MM.1S (cell line): ENCODE results near the gene VPS13A.

Source experiments
- EZH2 ChIP-seq: fragments of 300-600 bp; sonication (generic); optimal IDR thresholded peaks from 2 replicates; pipeline ENCODE3; 2017; ENCODE audit warnings: low read depth, mild to moderate bottlenecking, antibody characterized with exemption, low read length, mixed read lengths
- EZH2phosphoT487 ChIP-seq: fragments of 300-600 bp; sonication (generic); IDR thresholded peaks from 2 replicates; pipeline ENCODE4 v1.6.1; 2018; ENCODE audit warnings: antibody characterized with exemption, low read length
- TF ChIP-seq, protein P1 (sequence below): fragments of 300-600 bp; sonication (generic); IDR thresholded peaks from 2 replicates; pipeline ENCODE4 v1.5.1; 2016; ENCODE audit warnings: antibody characterized with exemption, low read length, mixed read lengths

DNA sequence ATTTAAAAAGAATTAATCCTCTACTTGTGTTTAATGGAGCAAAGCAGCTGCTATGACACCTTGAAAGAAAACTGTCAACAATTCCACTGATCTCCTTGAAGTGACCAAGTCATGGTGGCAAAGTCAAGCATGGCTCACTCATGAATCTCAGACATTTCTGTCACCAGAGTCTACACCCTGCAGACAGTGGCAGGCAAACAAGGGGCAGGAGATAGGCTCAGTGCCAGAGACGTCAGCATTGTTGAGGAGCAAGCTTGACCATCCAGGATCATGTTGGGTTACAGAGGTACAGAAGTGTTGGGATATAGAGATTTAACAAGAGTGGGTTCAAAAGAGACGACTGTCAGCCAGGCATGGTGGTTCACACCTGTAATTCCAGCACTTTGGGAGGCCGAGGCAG, 16.1 kb upstream of the VPS13A start:
- TF ChIP-seq, protein P1, sequence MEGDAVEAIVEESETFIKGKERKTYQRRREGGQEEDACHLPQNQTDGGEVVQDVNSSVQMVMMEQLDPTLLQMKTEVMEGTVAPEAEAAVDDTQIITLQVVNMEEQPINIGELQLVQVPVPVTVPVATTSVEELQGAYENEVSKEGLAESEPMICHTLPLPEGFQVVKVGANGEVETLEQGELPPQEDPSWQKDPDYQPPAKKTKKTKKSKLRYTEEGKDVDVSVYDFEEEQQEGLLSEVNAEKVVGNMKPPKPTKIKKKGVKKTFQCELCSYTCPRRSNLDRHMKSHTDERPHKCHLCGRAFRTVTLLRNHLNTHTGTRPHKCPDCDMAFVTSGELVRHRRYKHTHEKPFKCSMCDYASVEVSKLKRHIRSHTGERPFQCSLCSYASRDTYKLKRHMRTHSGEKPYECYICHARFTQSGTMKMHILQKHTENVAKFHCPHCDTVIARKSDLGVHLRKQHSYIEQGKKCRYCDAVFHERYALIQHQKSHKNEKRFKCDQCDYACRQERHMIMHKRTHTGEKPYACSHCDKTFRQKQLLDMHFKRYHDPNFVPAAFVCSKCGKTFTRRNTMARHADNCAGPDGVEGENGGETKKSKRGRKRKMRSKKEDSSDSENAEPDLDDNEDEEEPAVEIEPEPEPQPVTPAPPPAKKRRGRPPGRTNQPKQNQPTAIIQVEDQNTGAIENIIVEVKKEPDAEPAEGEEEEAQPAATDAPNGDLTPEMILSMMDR: no peak
- TF ChIP-seq EZH2 (no peak), EZH2phosphoT487 (no peak)
